ENCODE measurements around the gene PLA2G4E.

PLA2G4E gene, protein sequence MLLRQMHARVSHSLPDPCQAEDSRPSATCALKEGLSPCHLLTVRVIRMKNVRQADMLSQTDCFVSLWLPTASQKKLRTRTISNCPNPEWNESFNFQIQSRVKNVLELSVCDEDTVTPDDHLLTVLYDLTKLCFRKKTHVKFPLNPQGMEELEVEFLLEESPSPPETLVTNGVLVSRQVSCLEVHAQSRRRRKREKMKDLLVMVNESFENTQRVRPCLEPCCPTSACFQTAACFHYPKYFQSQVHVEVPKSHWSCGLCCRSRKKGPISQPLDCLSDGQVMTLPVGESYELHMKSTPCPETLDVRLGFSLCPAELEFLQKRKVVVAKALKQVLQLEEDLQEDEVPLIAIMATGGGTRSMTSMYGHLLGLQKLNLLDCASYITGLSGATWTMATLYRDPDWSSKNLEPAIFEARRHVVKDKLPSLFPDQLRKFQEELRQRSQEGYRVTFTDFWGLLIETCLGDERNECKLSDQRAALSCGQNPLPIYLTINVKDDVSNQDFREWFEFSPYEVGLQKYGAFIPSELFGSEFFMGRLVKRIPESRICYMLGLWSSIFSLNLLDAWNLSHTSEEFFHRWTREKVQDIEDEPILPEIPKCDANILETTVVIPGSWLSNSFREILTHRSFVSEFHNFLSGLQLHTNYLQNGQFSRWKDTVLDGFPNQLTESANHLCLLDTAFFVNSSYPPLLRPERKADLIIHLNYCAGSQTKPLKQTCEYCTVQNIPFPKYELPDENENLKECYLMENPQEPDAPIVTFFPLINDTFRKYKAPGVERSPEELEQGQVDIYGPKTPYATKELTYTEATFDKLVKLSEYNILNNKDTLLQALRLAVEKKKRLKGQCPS

DNA sequence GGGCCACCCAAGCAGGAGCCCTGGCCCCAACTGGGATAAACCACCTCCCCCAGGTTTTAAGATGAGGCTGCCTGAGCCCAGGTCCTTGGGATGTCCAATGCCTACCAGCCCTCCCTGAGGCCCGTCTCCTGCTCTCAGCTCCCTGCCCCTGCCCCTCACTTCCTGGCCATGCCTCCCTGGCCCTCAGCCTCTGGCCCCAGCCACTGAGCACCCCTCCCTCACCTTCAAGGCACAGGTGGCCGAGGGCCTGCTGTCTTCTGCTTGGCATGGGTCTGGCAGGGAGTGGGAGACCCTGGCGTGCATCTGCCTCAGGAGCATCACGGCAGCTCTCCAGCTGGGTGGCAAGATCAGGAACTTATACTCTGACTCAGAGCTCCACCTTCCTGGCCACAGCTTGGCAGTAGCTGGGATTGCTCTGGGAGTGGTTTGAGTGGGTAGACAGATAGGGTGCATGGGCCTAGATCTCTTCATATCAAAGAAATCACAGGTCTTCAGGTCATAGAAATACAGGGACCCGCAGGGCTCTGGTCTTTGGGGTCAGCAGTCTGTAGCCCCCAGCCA is at the start of gene PLA2G4E:
PLA2G4E (minus strand) TSS at position 330 of the 561 bp plus-strand sequence; CDS start at position 318, 12 bp downstream.
- peak; percentile 42 for DNase-seq (ENCODE audit: low spot score)

GRCh38 chr15:42070279-42070975 is 49.6 kb upstream of the PLA2G4E start:
- DNase-seq (ENCODE audit: low spot score): peak; percentile 59

GRCh38 chr15:42069496-42070278 is 48.8 kb upstream of the PLA2G4E start:
- DNase-seq (ENCODE audit: low spot score): peak; percentile 62

DNA sequence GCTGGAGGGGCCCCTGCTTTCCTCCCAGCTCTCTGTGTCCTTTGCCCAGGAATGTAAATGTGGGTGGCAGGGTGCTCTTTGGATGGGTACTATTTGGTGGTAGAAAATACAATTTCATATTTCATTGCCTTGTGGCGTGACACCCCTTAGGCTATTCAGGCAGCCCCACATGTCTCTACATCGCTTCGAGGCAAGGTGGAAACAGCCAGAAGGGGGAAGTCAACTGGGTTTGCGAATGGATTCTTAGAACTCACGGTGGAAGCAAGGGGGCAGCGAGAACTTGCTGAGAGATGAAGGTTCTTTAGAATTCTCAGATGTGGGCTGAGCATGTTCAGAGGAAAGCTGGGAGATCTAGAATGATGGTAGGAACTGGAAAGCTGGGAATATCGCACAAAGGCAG is 48.2 kb upstream of the PLA2G4E start:
- DNase-seq (ENCODE audit: low spot score): no peak

DNA sequence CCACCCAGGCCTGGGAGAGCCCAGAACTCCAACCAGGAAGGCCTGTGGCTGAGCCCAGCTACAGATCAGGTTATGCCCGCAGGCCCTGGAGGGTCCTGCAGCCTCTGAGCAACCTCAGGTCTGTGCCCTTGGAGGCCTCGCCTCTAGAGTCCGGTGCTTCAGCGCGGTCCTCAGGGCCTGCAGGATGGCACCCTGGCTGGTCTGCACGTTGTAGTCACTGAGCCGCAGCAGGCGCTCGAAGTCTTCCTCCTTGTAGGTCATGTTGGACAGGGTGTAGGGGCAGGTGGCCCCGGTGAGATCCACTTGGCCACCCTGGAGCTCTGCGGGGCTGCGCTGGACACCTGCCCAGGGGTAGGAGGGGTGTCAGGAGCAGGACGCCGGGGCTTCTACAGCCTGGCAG is 47.8 kb upstream of the PLA2G4E start:
- DNase-seq (ENCODE audit: low spot score): peak; percentile 60

DNA sequence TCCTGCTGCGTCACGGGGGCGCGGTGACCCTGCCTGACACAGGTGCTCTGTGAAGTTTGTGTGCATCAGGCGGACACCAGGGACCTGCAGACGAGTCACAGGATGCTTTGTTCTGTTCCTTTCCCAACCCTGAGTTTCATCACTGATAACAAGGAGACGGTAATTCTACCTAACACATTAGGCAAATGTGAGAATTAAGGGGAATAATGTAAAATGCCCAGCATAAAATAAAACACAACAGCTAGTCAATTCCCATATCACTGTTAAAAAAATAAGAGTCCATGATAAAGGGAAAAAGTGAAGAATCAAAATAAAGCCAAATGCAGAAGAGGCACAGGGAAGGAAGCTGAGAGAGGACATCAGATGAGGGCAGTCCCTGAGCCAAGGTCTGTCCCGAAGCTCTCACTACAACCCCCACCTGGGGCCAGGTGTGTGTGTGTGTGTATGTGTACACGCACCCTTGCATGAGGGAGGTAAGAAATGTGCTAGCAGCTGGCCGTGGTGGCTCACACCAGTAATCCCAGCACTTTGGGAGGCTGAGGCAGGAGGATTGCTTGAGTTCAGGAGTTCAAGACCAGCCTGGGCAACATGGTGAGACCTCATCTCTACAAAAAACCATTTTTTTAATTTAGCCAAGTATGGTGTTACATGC is 46.0 kb upstream of the PLA2G4E start:
- DNase-seq (ENCODE audit: low spot score): no peak

- peak; percentile 57 for DNase-seq (ENCODE audit: low spot score)
These were observed 44.6 kb upstream of the PLA2G4E start for GRCh38 chr15:42065468-42065867.

DNA sequence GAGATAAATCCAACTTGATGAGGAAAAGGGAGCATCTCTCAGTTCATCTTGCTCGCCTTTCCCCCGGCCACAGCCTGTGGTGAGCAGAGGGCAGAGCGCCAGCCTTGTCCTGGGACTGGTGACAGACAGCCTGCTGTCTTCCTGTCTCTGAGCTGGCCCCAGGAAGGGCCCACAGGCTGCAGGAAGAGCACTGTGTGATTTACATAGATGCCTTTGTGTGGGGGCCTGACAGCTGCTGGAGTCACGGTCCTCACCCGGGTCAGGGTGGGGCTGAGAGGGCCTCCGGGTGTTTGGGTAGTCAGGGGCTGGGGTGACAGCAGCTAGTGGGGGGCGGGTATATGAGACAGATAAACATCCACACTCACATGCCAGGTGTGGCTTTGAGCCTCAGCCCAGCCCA is 44.2 kb upstream of the PLA2G4E start:
- peak; percentile 65 for DNase-seq (ENCODE audit: low spot score)

DNA sequence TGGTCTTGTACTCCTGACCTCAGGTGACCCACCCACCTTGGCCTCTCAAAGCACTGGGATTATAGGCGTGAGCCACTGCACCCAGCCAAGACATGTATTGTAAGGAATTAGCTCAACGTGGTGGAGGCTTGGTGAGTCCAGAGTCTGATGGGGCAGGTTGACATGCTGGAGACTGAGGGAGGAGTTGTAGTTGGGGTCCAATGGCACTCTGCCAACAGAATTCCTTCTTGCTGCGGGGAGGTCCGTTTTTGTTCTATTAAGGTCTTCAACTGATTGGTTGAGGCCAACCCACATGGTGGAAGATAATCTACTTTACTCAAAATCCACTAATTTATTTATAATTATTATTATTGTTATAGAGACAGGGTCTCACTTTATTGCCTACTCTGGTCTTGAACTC is 43.4 kb upstream of the PLA2G4E start:
- DNase-seq (ENCODE audit: low spot score): no peak

- peak; percentile 50 for DNase-seq (ENCODE audit: low spot score)
These were observed 42.4 kb upstream of the PLA2G4E start for GRCh38 chr15:42063122-42063848.

GRCh38 chr15:42062284-42062806 is 41.5 kb upstream of the PLA2G4E start:
- no peak for DNase-seq (ENCODE audit: low spot score)

DNA sequence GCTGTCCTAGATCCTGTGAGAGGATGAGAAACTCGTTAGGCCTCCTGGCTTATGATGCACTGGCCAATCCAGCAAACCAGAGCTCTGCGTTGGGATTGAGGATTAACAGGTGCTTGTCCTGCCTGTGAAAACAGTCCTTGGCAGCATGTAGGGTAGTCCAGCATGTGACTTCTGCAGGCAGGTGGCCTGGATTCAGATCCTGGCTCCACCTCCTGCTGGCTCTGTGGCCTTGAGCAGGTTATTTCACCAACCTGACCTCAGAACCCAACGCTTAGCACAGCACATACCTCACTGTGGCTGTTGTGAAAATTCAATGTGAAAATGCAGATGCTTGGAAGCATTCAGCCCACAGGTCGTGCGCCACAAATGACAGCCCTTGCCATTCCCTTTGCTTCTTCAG is 40.0 kb upstream of the PLA2G4E start:
- no peak for DNase-seq (ENCODE audit: low spot score)

DNA sequence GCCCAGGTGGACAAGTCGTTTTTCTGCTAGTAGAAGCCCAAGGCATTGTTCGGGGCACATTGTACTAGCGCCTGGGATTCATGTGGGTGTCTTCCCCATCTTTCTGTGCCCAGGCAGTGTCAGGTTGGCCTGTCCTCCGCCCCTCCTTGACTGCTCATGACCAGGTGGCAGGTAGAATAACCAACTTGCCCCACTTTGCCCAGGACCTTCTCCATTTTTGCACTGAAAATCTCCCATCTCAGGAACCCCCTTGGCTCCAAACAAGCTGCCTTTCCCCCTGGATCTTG is 39.6 kb upstream of the PLA2G4E start:
- DNase-seq (ENCODE audit: low spot score): no peak

DNA sequence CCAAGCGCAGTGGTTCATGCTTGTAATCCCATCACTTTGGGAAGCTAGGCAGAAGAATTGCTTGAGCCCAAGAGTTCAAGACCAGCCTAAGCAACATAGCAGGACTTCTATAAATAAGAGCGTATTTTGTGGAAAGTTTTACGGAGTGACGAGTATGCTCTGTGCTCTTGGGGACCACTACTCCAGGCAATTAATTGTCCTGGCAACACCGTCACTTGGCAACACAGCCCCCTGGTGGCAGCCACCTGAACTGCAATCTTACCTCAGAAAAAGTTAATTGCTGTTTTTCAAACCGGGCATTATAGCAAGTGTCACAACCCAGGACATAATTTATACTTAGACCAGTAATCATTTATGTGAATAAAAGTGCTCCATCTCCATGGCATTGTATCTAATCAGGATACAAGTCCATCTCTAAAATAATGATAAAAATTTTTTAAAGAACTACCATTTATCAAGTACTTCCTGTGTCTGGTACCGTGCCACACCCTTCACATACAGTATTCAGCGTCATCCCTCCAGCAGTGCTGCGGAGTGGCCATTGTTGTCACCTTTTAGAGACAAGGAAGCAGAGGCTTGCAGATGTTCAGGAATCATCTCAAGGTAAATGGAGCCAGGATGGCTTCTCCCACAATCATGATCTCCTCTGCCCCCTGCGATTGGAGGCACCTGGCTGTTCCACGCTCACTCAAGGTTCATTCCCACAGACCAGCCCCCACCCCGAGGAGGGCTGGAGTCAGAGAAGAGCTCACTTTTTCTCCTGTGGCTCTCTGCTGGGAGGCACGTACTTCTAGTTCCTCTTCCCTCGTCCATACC is 39.0 kb upstream of the PLA2G4E start:
- DNase-seq (ENCODE audit: low spot score): peak; percentile 65

GRCh38 chr15:42058791-42059190 is 37.9 kb upstream of the PLA2G4E start:
- DNase-seq (ENCODE audit: low spot score): no peak

GRCh38 chr15:42057799-42058646 is 37.2 kb upstream of the PLA2G4E start:
- DNase-seq (ENCODE audit: low spot score): no peak

GRCh38 chr15:42056934-42057798 is 36.3 kb upstream of the PLA2G4E start:
- peak; percentile 76 for DNase-seq (ENCODE audit: low spot score)
